Upper lobe of left lung (tissue), 4 donors: Measurements from ENCODE around the gene OPRL1.

ENCODE experiments used
- EP300 ChIP-seq, 4 donors: sonication (generic); formaldehyde crosslinking; IDR thresholded peaks; one replicate each; pipeline ENCODE4 v1.5.1; 2017; ENCODE audit warnings: antibody characterized with exemption in 4 of 4, control low read depth in 2 of 4
- POLR2A ChIP-seq, 4 donors: fragments of 450-650 bp; IDR thresholded peaks; one replicate each; pipeline ENCODE4 v1.5.1; 2016 to 2017; ENCODE audit warnings: antibody characterized with exemption in 4 of 4, mild to moderate bottlenecking in 2 of 4
- TF ChIP-seq, protein P1 (sequence below), 6 experiments: fragments of 450-650 bp in 4 of 6; fragments of 200-600 bp in 2 of 6; sonication (generic) in 2 of 6; IDR thresholded peaks; one replicate each; pipeline ENCODE4 v1.5.1; 2016 to 2019; ENCODE audit warnings: antibody characterized with exemption in 6 of 6

DNA sequence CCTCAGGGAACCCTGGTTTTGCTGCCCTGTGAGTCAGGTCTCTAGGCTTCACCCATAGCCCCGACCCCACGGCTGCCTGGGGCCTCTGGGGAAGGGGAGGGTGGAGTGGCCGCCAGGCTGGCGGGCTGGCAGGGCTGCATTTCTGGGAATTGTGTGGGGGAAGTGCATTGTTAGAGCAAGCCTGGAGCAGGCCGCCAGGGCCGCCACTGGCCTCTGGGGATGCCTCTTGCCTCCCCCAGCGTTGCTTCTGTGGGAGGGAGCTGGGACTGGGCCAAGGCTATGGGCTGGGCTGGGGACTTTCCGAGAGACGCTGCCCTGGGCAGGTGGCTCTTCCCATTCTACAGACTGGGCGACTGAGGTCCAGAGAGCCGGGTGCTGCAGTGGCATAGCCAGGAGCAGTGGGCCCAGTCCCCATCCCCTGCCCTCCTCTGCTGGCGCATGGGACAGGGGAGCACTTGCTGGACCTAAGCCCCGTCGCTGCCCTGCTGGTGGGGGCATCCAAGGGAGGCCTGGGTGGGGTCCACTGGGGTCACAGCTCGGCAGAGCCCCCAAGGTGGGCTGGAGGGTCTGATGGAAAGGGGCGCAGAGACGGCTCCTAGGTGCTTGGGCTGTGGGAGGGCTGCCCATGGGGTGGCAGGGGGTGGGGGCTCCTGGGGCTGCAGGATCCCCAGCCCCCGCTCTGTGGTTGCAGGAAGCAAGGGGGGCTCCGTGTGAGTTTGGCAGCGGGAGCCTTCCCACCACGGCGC, 23.8 kb upstream of the OPRL1 start:
- TF ChIP-seq EP300 (IDR thresholded peaks at IDR 0.05) (peak in 1 of 4 donors; percentile 68), POLR2A (IDR thresholded peaks at IDR 0.05) (no peak)
- TF ChIP-seq, protein P1, sequence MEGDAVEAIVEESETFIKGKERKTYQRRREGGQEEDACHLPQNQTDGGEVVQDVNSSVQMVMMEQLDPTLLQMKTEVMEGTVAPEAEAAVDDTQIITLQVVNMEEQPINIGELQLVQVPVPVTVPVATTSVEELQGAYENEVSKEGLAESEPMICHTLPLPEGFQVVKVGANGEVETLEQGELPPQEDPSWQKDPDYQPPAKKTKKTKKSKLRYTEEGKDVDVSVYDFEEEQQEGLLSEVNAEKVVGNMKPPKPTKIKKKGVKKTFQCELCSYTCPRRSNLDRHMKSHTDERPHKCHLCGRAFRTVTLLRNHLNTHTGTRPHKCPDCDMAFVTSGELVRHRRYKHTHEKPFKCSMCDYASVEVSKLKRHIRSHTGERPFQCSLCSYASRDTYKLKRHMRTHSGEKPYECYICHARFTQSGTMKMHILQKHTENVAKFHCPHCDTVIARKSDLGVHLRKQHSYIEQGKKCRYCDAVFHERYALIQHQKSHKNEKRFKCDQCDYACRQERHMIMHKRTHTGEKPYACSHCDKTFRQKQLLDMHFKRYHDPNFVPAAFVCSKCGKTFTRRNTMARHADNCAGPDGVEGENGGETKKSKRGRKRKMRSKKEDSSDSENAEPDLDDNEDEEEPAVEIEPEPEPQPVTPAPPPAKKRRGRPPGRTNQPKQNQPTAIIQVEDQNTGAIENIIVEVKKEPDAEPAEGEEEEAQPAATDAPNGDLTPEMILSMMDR (IDR thresholded peaks at IDR 0.05): peak in 4 of 6 experiments; percentile 8 to 40 (median 28)
